Measurements from ENCODE around the gene DNAAF1. TPM values are rescaled to one million over a fixed set of nuclear protein-coding genes. Genes with fewer than 3 reads are reported as not detected.

The DNAAF1 gene
- total and polyA plus RNA-seq, 2 donors (not counting 3 experiments of a cell fraction or from before 2014, with no cell fraction given): 0.01 TPM; not detected in 1

- no peak overlapping the region for H2AFZ ChIP-seq (ENCODE audit: low read depth, low read length)
- BruUV-seq (replicated peaks): no TSS peak
- no peak overlapping the region for H3K27ac ChIP-seq (ENCODE audit: insufficient read depth, low read depth, low read length)
- H3K79me2 ChIP-seq (ENCODE audit: control insufficient read depth, insufficient read depth, low read length): no peaks in the 10 kb centered on the region
- H3K4me1 ChIP-seq (ENCODE audit: control insufficient read depth, extremely low read depth, insufficient read depth, low read length): peaks cover 5% of the 10 kb centered on the region
- TF ChIP-seq EZH2 (IDR thresholded peaks at IDR 0.05; ENCODE audit: borderline replicate concordance, low read depth, low read length, severe bottlenecking): no peak
- no peak for TF ChIP-seq GATA2 (IDR thresholded peaks at IDR 0.05; ENCODE audit: insufficient read depth, insufficient read length, low read depth, low read length)
- no peak for TF ChIP-seq POLR2AphosphoS5 (IDR thresholded peaks at IDR 0.05; ENCODE audit: insufficient read depth, low read depth, low read length)
- H3K9ac ChIP-seq (replicated peaks; ENCODE audit: extremely low read depth, insufficient read depth, low read length): no peak overlapping the region
- FAIRE-seq: no peak
- no peaks in the 10 kb centered on the region for H3K9me3 ChIP-seq (replicated peaks; ENCODE audit: control insufficient read depth, insufficient read depth, low read length)
- no peaks in the 10 kb centered on the region for H4K20me1 ChIP-seq (replicated peaks; ENCODE audit: control insufficient read depth, extremely low read depth, insufficient read depth, low read length)
- H3K4me2 ChIP-seq (ENCODE audit: insufficient read depth, low read length): no peak overlapping the region
- ChIA-PET POLR2A (no interaction called here), CTCF (no interaction called here)
- dilution Hi-C loops (cut with MboI; ENCODE audit: extremely low pct_ligation_motif_present, low sequenced_read_pairs) (no loop called here), intact Hi-C loops (cut with micrococcal nuclease) (no loop called here)
- no peaks in the 10 kb centered on the region for H3K9me1 ChIP-seq (replicated peaks; ENCODE audit: control insufficient read depth, extremely low read depth, insufficient read depth, low read length)
- no peak overlapping the region for H3K4me3 ChIP-seq (replicated peaks in 1 of 3; ENCODE audit: insufficient read depth in 1 of 3, low read depth in 1 of 3, low read length in 3 of 3)
- H3K36me3 ChIP-seq (ENCODE audit: control insufficient read depth in 2 of 2, extremely low read depth in 1 of 2, insufficient read depth in 2 of 2, low read length in 2 of 2): no peaks in the 10 kb centered on the region
- no peak for DNase-seq (ENCODE audit: low read depth, low spot score)
- peaks cover 0 to 2% of the 10 kb centered on the region in 2 experiments for H3K27me3 ChIP-seq (ENCODE audit: control insufficient read depth in 2 of 2, insufficient read depth in 2 of 2, low read length in 2 of 2)
Observed at GRCh38 chr16:84223456-84223855, 78.3 kb downstream of the DNAAF1 start.

DNA sequence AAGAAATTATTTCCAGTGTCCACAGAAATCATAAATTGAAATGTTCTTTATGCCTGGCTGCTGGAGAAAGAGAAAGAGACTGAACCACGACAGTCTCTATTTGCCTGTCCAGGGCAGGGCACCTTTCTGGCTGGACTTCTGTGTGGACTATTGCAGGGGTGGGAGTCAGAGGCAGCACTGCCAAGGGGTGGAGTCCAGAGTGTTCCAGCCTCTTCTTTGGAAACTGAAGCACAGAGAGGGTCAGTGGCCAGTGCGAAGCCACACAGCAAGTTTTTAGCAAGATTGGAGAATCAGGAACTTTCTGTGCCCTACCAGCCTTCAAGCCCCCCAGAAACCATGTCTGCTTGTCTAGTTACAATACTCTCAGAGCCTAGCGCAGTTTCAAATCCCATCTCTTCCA lies 79.4 kb downstream of the DNAAF1 start:
- H3K9me3 ChIP-seq (replicated peaks; ENCODE audit: control insufficient read depth, insufficient read depth, low read length): no peaks in the 10 kb centered on the region
- H3K79me2 ChIP-seq (ENCODE audit: control insufficient read depth, insufficient read depth, low read length): no peaks in the 10 kb centered on the region
- POLR2A ChIA-PET: no interaction called here
- no peaks in the 10 kb centered on the region for H3K36me3 ChIP-seq (ENCODE audit: control insufficient read depth in 2 of 2, extremely low read depth in 1 of 2, insufficient read depth in 2 of 2, low read length in 2 of 2)
- BruUV-seq (replicated peaks): no TSS peak
- no peak overlapping the region for H2AFZ ChIP-seq (ENCODE audit: low read depth, low read length)
- peaks cover 5% of the 10 kb centered on the region for H3K4me1 ChIP-seq (ENCODE audit: control insufficient read depth, extremely low read depth, insufficient read depth, low read length)
- no peak overlapping the region for H3K4me3 ChIP-seq (replicated peaks in 1 of 3; ENCODE audit: insufficient read depth in 1 of 3, low read depth in 1 of 3, low read length in 3 of 3)
- dilution Hi-C loops (cut with MboI; ENCODE audit: extremely low pct_ligation_motif_present, low sequenced_read_pairs): no loop called here
- H3K27ac ChIP-seq (ENCODE audit: insufficient read depth, low read depth, low read length): no peak overlapping the region
- TF ChIP-seq POLR2A (IDR thresholded peaks at IDR 0.05; ENCODE audit: low read depth, low read length) (no peak), POLR2AphosphoS5 (IDR thresholded peaks at IDR 0.05; ENCODE audit: insufficient read depth, low read depth, low read length) (no peak), JUN (IDR thresholded peaks at IDR 0.05; ENCODE audit: borderline replicate concordance, insufficient read depth, insufficient read length, low read depth) (no peak), EZH2 (IDR thresholded peaks at IDR 0.05; ENCODE audit: borderline replicate concordance, low read depth, low read length, severe bottlenecking) (no peak), FOS (IDR thresholded peaks at IDR 0.05; ENCODE audit: borderline replicate concordance, insufficient read depth, low read length) (no peak), MAX (IDR thresholded peaks at IDR 0.05; ENCODE audit: insufficient read depth, insufficient read length) (no peak), MYC (IDR thresholded peaks at IDR 0.05; ENCODE audit: low read depth, low read length) (no peak), GATA2 (IDR thresholded peaks at IDR 0.05; ENCODE audit: insufficient read depth, insufficient read length, low read depth, low read length) (no peak)
- TF ChIP-seq, protein P1, sequence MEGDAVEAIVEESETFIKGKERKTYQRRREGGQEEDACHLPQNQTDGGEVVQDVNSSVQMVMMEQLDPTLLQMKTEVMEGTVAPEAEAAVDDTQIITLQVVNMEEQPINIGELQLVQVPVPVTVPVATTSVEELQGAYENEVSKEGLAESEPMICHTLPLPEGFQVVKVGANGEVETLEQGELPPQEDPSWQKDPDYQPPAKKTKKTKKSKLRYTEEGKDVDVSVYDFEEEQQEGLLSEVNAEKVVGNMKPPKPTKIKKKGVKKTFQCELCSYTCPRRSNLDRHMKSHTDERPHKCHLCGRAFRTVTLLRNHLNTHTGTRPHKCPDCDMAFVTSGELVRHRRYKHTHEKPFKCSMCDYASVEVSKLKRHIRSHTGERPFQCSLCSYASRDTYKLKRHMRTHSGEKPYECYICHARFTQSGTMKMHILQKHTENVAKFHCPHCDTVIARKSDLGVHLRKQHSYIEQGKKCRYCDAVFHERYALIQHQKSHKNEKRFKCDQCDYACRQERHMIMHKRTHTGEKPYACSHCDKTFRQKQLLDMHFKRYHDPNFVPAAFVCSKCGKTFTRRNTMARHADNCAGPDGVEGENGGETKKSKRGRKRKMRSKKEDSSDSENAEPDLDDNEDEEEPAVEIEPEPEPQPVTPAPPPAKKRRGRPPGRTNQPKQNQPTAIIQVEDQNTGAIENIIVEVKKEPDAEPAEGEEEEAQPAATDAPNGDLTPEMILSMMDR (IDR thresholded peaks at IDR 0.05; ENCODE audit: extremely low read depth in 1 of 2, insufficient read depth in 1 of 2, low read depth in 1 of 2, low read length in 2 of 2): no peak
- H3K9me1 ChIP-seq (replicated peaks; ENCODE audit: control insufficient read depth, extremely low read depth, insufficient read depth, low read length): no peaks in the 10 kb centered on the region
- no peaks in the 10 kb centered on the region for H4K20me1 ChIP-seq (replicated peaks; ENCODE audit: control insufficient read depth, extremely low read depth, insufficient read depth, low read length)
- H3K4me2 ChIP-seq (ENCODE audit: insufficient read depth, low read length): no peak overlapping the region
- CTCF ChIA-PET: no interaction called here
- no peak overlapping the region for H3K9ac ChIP-seq (replicated peaks; ENCODE audit: extremely low read depth, insufficient read depth, low read length)
- peaks cover 0 to 2% of the 10 kb centered on the region in 2 experiments for H3K27me3 ChIP-seq (ENCODE audit: control insufficient read depth in 2 of 2, insufficient read depth in 2 of 2, low read length in 2 of 2)
- DNase-seq (ENCODE audit: low read depth, low spot score) (no peak), FAIRE-seq (no peak)
- intact Hi-C loops (cut with micrococcal nuclease): no loop called here
